Activated CD4-positive, alpha-beta T cell treated with anti-CD3 and anti-CD28 coated beads, Interleukin-2, amount 50 U/mL, for 24 hours (primary cell): ENCODE measurements around the gene CTRL.
A peak's percentile ranks its signal among the peaks of the same experiment; 100 is the strongest.

Source experiments
- DNase-seq, 2 donors: peaks; one replicate each; pipeline ENCODE4 v3.0.0-alpha.2; 2020; ENCODE audit warnings: low read depth in 1 of 2, low spot score in 1 of 2

Gene CTRL

DNA sequence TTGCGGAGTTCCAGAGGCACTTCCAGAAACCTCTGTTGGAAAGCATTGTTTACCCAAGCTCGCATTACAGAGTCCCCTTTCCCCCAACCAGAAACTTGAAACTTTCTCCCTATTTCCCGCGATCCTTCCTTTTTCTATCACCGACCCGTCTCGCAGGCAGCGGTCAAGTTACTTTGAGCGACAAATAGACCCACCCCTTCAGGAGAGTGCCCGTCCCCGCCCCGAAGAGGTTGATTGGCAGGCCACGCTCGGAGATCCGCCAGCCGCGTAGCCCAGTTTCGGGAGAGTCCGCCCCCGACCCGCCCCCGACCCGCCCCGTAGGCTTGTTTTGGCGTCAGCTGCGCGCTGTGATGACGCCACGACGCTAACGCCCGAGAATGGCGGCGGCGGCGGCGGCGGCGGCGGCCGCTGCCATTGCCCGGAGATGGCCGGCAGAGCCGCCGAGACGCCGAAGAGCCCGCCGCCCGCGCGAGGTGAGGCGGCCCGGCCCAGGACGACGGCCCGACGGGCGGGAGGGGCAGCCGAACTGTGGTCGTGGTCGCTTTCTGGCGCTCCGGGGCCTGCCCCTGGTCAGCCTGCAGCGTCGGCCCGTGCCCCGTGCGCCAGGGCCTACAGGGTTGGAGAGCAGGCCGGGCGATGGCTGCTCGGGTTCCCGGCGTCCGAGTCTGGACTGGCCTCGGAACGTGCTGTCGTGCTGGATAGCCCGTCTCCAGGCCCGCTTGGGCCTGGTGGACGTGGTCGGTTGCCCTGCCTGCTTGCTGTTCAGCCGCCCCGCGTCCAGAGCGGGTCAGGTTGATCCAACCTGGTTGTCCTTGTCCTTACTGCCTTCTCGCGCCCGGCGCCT lies 38.5 kb downstream of the CTRL start, which contains the start of gene PSKH1:
PSKH1 (plus strand) TSS at position 356 of the 844 bp plus-strand sequence. CDS start 15,496 bp downstream, outside the sequence.
- DNase-seq, result peak; percentile 87 to 93

DNA sequence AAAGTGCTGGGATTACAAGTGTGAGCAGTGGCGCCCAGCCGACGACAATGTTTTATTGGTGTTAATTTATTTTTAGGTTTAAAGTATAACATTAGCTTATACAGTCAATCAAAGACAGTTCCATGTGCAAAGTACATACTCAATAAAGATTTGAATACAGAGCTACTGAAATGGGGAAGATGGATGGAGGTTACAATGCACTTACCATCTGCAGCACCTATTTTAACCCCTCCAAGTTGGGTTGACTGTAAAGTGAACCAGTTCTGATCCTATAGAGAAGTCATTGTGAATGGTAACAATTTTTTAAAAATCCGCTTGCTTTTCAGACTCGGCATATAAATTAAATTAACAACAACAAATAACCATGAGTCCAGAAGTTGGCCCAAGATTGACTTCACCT lies 39.3 kb downstream of the CTRL start:
- no peak for DNase-seq

DNA sequence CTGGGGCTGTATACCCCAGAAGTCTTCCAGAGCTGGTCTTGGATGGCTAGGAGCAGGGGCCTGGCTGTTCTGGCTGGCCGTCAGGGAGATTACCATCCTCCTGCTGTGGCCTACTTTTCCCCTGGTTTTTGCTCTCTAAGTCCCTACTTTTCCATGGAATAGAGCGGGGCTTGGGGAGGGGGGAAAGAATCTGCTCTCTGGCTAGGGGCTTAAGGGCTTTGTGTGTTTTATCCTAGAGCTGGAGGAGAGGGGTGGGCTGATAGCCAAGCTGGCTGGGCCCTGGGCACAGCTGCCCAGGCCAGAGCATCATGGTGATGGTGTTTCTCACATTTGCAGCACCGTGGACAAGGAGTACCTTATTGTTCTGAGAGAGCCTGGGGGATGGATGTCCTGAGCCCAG lies 43.3 kb downstream of the CTRL start:
- DNase-seq, result no peak

DNA sequence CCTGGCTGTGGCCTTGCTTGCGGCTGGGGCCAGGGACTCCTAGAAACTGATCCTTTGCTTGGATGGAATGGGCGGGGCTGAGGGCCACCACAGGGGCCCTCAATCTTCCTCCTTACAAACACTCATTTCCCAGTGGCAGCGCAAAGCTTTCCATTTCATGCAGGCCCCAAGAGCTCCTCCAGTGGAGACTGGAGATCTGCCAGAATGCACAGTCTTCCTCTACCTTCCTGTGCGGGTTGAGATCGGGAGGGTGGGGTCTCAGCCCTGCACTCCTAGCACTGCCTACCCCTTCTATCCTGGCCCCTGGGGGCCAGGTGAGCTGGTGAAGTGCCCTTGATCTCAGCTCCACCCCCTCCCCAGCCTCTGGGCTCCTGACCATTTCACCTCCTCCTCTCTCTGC lies 45.3 kb downstream of the CTRL start:
- no peak for DNase-seq

DNA sequence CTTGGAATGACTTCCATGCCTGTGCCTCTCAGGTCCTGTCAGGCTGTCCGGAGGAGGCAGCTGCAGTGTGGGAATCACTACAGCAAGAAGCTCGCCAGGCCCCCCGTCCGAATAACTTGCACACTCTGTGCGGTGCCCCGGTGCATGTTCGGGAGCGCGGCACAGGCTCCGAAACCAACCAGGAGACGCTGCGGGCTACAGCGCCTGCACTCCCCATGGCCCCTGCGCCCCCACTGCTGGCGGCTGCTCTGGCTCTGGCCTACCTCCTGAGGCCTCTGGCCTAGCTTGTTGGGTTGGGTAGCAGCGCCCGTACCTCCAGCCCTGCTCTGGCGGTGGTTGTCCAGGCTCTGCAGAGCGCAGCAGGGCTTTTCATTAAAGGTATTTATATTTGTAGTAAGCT lies 45.7 kb downstream of the CTRL start:
- no peak for DNase-seq

DNA sequence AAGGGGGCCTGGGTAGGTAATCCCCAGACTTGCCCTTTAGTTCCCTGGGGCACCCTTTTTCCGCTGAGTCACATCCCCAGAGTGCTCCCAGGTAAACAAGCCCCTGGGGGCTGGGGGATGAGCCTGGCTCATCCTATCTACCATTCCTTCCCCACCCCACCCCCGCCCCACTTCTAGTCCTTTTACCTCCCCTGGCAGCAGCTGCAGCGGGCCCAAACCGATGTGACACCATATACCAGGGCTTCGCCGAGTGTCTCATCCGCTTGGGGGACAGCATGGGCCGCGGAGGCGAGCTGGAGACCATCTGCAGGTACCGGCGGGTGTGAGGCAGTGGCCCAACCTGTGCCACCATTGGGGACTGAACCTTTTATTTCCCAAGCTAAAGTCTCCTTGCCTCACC lies 46.1 kb downstream of the CTRL start:
- DNase-seq, result no peak

DNA sequence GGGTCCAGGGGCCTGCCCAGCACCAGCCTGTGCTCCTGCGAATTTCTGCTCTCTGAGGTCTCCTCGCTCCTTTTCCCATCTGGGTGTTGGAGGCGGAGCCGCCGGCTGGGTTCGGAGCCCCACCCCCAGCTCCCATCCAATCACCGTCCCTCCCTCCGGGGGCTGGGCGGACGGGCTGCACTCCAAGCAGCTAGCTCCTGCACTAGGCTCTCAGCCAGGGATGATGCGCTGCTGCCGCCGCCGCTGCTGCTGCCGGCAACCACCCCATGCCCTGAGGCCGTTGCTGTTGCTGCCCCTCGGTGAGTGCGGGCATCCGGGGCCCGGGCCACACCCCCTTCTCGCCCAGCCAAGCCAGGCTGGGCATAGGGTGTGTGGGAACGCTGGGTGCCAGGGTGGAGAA lies 47.0 kb downstream of the CTRL start, which contains the start of gene NRN1L:
NRN1L (plus strand) TSS at position 202 of the 400 bp plus-strand sequence; CDS start at position 221, 19 bp downstream.
- no peak for DNase-seq

DNA sequence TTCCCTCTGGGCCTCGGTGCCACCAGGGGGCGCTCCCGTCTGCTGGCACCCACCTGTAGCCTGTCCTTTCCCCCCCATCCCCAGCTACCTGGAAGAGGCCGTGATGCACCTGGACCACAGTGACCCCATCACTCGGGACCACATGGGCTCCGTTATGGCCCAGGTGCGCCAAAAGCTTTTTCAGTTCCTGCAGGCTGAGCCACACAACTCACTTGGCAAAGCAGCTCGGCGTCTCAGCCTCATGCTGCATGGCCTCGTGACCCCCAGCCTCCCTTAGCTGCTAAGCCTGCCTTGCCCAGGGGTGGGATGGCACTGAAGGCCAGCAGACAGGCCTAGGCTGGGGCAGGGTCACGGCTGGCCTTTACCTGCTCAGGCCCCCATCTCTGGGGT lies 47.8 kb downstream of the CTRL start:
- DNase-seq, result peak; percentile 51 to 59

DNA sequence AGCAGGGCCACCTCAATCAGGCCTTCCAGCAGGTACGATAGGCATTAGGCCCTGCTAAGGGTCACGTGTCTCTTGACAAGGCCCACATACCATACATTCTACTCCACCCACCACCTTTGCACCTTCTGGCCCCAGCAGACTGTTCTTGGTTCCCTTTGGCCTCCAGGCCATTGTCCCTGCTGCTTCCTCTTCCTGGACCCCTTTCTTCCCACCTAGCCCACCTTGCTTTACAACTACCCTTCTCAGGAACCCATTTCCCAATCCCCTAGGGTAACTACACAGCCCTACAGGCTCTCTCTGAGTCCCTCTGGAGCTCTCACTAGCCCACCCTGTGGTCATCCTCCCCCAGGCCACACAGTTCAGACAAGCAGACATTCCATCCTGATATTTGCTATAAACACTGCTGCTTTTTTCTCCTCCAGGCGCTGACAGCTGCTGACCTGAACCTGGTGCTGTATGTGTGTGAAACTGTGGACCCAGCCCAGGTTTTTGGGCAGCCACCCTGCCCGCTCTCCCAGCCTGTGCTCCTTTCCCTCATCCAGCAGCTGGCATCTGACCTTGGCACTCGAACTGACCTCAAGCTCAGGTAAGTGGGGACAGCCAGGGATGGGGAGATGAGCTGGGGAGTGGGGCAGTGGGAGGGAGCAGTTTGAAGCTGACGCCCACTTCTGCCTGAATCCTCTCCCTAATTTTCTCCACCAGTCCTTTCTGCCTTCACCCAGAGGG lies 48.4 kb downstream of the CTRL start:
- no peak for DNase-seq

DNA sequence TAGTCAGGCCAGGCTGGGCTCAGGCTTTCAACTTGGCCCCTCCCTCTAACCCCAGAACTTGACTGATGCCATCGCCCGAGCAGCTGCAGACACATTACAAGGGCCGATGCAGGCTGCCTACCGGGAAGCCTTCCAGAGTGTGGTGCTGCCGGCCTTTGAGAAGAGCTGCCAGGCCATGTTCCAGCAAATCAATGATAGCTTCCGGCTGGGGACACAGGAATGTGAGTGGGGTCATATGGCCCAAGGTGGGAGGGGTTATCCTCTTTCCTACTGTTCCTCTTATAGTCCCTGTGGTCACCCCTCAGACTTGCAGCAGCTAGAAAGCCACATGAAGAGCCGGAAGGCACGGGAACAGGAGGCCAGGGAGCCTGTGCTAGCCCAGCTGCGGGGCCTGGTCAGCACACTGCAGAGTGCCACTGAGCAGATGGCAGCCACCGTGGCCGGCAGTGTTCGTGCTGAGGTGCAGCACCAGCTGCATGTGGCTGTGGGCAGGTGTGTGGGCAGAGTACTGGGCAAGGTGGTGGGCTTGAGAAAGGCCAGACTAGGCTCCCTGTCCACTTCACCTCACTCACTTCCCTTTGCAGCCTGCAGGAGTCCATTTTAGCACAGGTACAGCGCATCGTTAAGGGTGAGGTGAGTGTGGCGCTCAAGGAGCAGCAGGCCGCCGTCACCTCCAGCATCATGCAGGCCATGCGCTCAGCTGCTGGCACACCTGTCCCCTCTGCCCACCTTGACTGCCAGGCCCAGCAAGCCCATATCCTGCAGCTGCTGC lies 49.1 kb downstream of the CTRL start:
- DNase-seq, result no peak

DNA sequence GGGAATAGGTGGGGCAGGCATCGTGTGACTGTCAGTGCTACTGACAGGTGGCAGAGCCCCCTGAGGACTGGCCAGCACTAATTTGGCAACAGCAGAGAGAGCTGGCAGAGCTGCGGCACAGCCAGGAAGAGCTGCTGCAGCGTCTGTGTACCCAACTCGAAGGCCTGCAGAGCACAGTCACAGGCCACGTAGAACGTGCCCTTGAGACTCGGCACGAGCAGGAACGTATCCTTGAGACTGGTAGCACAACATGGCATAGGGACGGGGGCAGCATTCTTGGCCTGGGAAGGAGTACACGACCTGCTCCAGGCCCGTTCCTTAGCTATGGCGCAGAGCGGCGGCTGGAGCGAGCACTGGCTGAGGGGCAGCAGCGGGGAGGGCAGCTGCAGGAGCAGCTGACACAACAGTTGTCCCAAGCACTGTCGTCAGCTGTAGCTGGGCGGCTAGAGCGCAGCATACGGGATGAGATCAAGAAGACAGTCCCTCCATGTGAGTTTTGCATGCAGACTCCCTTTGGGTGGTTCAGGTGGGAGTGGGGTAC lies 50.0 kb downstream of the CTRL start:
- no peak for DNase-seq

DNA sequence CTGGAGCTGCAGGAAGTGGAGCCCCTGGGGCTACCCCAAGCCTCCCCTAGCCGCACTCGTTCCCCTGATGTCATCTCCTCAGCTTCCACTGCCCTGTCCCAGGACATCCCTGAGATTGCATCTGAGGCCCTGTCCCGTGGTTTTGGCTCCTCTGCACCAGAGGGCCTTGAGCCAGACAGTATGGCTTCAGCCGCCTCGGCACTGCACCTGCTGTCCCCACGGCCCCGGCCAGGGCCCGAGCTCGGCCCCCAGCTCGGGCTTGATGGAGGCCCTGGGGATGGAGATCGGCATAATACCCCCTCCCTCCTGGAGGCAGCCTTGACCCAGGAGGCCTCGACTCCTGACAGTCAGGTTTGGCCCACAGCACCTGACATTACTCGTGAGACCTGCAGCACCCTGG lies 51.1 kb downstream of the CTRL start:
- no peak for DNase-seq

DNA sequence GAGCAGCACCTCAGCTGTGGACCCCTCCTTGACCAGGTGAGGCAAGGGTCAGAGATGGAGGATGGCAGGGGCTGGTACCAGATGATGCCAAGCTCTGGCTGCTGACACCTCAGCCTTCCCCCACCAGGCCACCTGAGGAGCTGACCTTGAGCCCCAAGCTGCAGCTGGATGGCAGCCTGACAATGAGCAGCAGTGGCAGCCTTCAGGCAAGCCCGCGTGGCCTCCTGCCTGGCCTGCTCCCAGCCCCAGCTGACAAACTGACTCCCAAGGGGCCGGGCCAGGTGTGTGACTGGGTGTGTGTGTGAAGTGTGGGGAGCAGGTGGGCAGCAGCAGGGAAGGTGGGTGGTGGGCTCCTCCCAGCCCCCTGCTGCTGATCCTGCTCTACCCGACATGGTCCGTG lies 51.7 kb downstream of the CTRL start:
- no peak for DNase-seq
